Activated CD4-positive, alpha-beta memory T cell treated with anti-CD3 and anti-CD28 coated beads, Interleukin-2, amount 10 ng/mL, durations not matched to agents 7 days and 5 days (primary cell): ENCODE data around the gene ARL10. TPM values are rescaled to one million over a fixed set of nuclear protein-coding genes. Genes with fewer than 3 reads are reported as not detected.

ENCODE experiments used
- CTCF ChIA-PET: fragments of 350-600 bp; sonication (Branson Sonifier 250); formaldehyde crosslinking; loops from one replicate; lab custom pipeline; 2021; ENCODE audit warnings: antibody characterized with exemption, inconsistent platforms; lab: Charles Lee
- POLR2A ChIA-PET: fragments of 350-600 bp; sonication (Branson Sonifier 250); formaldehyde crosslinking; loops from one replicate; lab custom pipeline; 2021; ENCODE audit warnings: antibody characterized with exemption; lab: Charles Lee
- DNase-seq: peaks from one replicate; pipeline ENCODE4 v3.0.0-alpha.2; 2020
- H3K27ac Mint-ChIP-seq: one replicate; pipeline ENCODE4 v1.8.0; 2021; ENCODE audit warnings: mild to moderate bottlenecking, mixed read lengths
- H3K27me3 Mint-ChIP-seq: one replicate; pipeline ENCODE4 v1.8.0; 2021; ENCODE audit warnings: mixed read lengths
- H3K36me3 Mint-ChIP-seq: one replicate; pipeline ENCODE4 v1.8.0; 2021; ENCODE audit warnings: low read depth, mixed read lengths
- H3K4me1 Mint-ChIP-seq: one replicate; pipeline ENCODE4 v1.8.0; 2021; ENCODE audit warnings: mixed read lengths
- H3K4me3 Mint-ChIP-seq: one replicate; pipeline ENCODE4 v1.8.0; 2021; ENCODE audit warnings: mild to moderate bottlenecking, mixed read lengths
- H3K9me3 Mint-ChIP-seq: one replicate; pipeline ENCODE4 v1.8.0; 2021; ENCODE audit warnings: mixed read lengths
- total RNA-seq, 2 experiments: library from RNA; stranded (reverse); gene quantifications; one replicate each; pipeline ENCODE4 v1.2.3, GENCODE V29; 2021

Gene ARL10
- total RNA-seq, 2 experiments from 2014 or later, result 6.5 TPM

- Mint-ChIP-seq H3K4me3 (no peak overlapping the region), H3K4me1 (peaks cover 18% of the 10 kb centered on the region)
These were observed 3.4 kb downstream of the ARL10 start for GRCh38 chr5:176368726-176369125.

GRCh38 chr5:176369934-176370711 lies 4.8 kb downstream of the ARL10 start:
- peaks cover 8% of the 10 kb centered on the region for H3K36me3 Mint-ChIP-seq
- H3K4me3 Mint-ChIP-seq, result no peak overlapping the region
- peaks cover 14% of the 10 kb centered on the region for H3K4me1 Mint-ChIP-seq
- no peak overlapping the region for H3K27ac Mint-ChIP-seq
- H3K27me3 Mint-ChIP-seq, result peaks cover 2% of the 10 kb centered on the region
- POLR2A ChIA-PET, result interaction anchor here (1.0 to 1.5 kb wide), 3 partner anchors 8 to 18 kb away, joined by 3 to 6 read pairs (median 4); no protein-coding TSS in a partner anchor
- H3K9me3 Mint-ChIP-seq, result no peaks in the 10 kb centered on the region
- CTCF ChIA-PET, result interaction anchor here (0.7 kb wide), 1 partner anchor 76 kb away, joined by 3 read pairs; no protein-coding TSS in a partner anchor
- DNase-seq, result no peak

More at GRCh38 chr5:176368726-176369125, 3.4 kb downstream of the ARL10 start:
- CTCF ChIA-PET, result no interaction called here
- Mint-ChIP-seq H3K27ac (no peak overlapping the region), H3K9me3 (no peaks in the 10 kb centered on the region), H3K36me3 (peaks cover 8% of the 10 kb centered on the region), H3K27me3 (peaks cover 2% of the 10 kb centered on the region)
- POLR2A ChIA-PET, result interaction anchor here (1.1 to 1.2 kb wide), 2 partner anchors 17 to 175 kb away, joined by 3 read pairs; no protein-coding TSS in a partner anchor
- DNase-seq, result no peak

GRCh38 chr5:176371621-176372539 lies 6.6 kb downstream of the ARL10 start:
- Mint-ChIP-seq H3K4me3 (no peak overlapping the region), H3K36me3 (peaks cover 8% of the 10 kb centered on the region), H3K27ac (no peak overlapping the region), H3K27me3 (peaks cover 2% of the 10 kb centered on the region), H3K9me3 (no peaks in the 10 kb centered on the region), H3K4me1 (peaks cover 9% of the 10 kb centered on the region)
- ChIA-PET POLR2A (no interaction called here), CTCF (no interaction called here)
- no peak for DNase-seq

- H3K9me3 Mint-ChIP-seq, result no peaks in the 10 kb centered on the region
- no peak overlapping the region for H3K4me3 Mint-ChIP-seq
- CTCF ChIA-PET, result no interaction called here
- H3K27ac Mint-ChIP-seq, result no peak overlapping the region
- no peaks in the 10 kb centered on the region for H3K36me3 Mint-ChIP-seq
- DNase-seq, result no peak
- no peaks in the 10 kb centered on the region for H3K4me1 Mint-ChIP-seq
- POLR2A ChIA-PET, result no interaction called here
- no peaks in the 10 kb centered on the region for H3K27me3 Mint-ChIP-seq
These were observed 8.0 kb downstream of the ARL10 start for GRCh38 chr5:176373100-176373818.

- Mint-ChIP-seq H3K4me3 (no peak overlapping the region), H3K9me3 (no peaks in the 10 kb centered on the region), H3K27ac (no peak overlapping the region), H3K27me3 (no peaks in the 10 kb centered on the region), H3K4me1 (no peaks in the 10 kb centered on the region), H3K36me3 (peaks cover 39% of the 10 kb centered on the region)
- POLR2A ChIA-PET, result interaction anchor here (1.2 kb wide), 1 partner anchor 10 kb away, joined by 6 read pairs; no protein-coding TSS in a partner anchor
- no peak for DNase-seq
- CTCF ChIA-PET, result interaction anchor here (1.2 kb wide), 1 partner anchor 18 kb away, joined by 3 read pairs; the partner anchor contains the start of gene KIAA1191
These were observed 14.6 kb downstream of the ARL10 start for GRCh38 chr5:176379881-176380280.

- POLR2A ChIA-PET, result no interaction called here
These were observed 16.1 kb downstream of the ARL10 start for GRCh38 chr5:176381423-176381822.

GRCh38 chr5:176381979-176382378 lies 16.7 kb downstream of the ARL10 start:
- ChIA-PET POLR2A (no interaction called here), CTCF (no interaction called here)
- H3K27ac Mint-ChIP-seq, result no peak overlapping the region
- no peak overlapping the region for H3K4me3 Mint-ChIP-seq
- peaks cover 14% of the 10 kb centered on the region for H3K4me1 Mint-ChIP-seq
- peaks cover 56% of the 10 kb centered on the region for H3K36me3 Mint-ChIP-seq
- no peak for DNase-seq
- H3K27me3 Mint-ChIP-seq, result no peaks in the 10 kb centered on the region
- H3K9me3 Mint-ChIP-seq, result no peaks in the 10 kb centered on the region

More at GRCh38 chr5:176381423-176381822, 16.1 kb downstream of the ARL10 start:
- no peak for DNase-seq
- Mint-ChIP-seq H3K4me1 (peaks cover 9% of the 10 kb centered on the region), H3K9me3 (no peaks in the 10 kb centered on the region), H3K4me3 (no peak overlapping the region), H3K27ac (no peak overlapping the region), H3K27me3 (no peaks in the 10 kb centered on the region), H3K36me3 (peaks cover 51% of the 10 kb centered on the region)
- CTCF ChIA-PET, result interaction anchor here (1.0 kb wide), 1 partner anchor 21 kb away, joined by 3 read pairs; no protein-coding TSS in a partner anchor

GRCh38 chr5:176382721-176383120 lies 17.4 kb downstream of the ARL10 start:
- ChIA-PET POLR2A (no interaction called here), CTCF (no interaction called here)

GRCh38 chr5:176383248-176383905 lies 18.1 kb downstream of the ARL10 start:
- Mint-ChIP-seq H3K4me3 (no peak overlapping the region), H3K27me3 (no peaks in the 10 kb centered on the region), H3K9me3 (no peaks in the 10 kb centered on the region), H3K36me3 (peaks cover 62% of the 10 kb centered on the region), H3K27ac (no peak overlapping the region), H3K4me1 (peaks cover 24% of the 10 kb centered on the region)
- DNase-seq, result no peak
- ChIA-PET CTCF (no interaction called here), POLR2A (interaction anchor here (6.9 kb wide), 1 partner anchor 22 kb away, joined by 62 read pairs; the partner anchor contains the start of gene KIAA1191)

More at GRCh38 chr5:176382721-176383120, 17.4 kb downstream of the ARL10 start:
- Mint-ChIP-seq H3K9me3 (no peaks in the 10 kb centered on the region), H3K4me1 (peaks cover 21% of the 10 kb centered on the region), H3K4me3 (no peak overlapping the region), H3K27me3 (no peaks in the 10 kb centered on the region), H3K27ac (no peak overlapping the region), H3K36me3 (peaks cover 59% of the 10 kb centered on the region)
- DNase-seq, result no peak

- Mint-ChIP-seq H3K27me3 (no peaks in the 10 kb centered on the region), H3K9me3 (no peaks in the 10 kb centered on the region), H3K36me3 (peaks cover 62% of the 10 kb centered on the region), H3K4me1 (peaks cover 24% of the 10 kb centered on the region), H3K27ac (no peak overlapping the region), H3K4me3 (no peak overlapping the region)
- CTCF ChIA-PET, result no interaction called here
- POLR2A ChIA-PET, result interaction anchor here (6.9 kb wide), 1 partner anchor 23 kb away, joined by 62 read pairs; the partner anchor contains the start of gene KIAA1191
- no peak for DNase-seq
These were observed 18.7 kb downstream of the ARL10 start for GRCh38 chr5:176383961-176384360.

- H3K36me3 Mint-ChIP-seq, result peaks cover 62% of the 10 kb centered on the region
- peaks cover 24% of the 10 kb centered on the region for H3K4me1 Mint-ChIP-seq
- H3K27me3 Mint-ChIP-seq, result no peaks in the 10 kb centered on the region
- H3K9me3 Mint-ChIP-seq, result no peaks in the 10 kb centered on the region
- no peak for DNase-seq
- no peak overlapping the region for H3K4me3 Mint-ChIP-seq
- H3K27ac Mint-ChIP-seq, result no peak overlapping the region
- CTCF ChIA-PET, result no interaction called here
- POLR2A ChIA-PET, result interaction anchor here (1.3 to 6.9 kb wide), 2 partner anchors 16 to 23 kb away, joined by 3 to 62 read pairs; partner anchors contain the start of gene KIAA1191
These were observed 19.2 kb downstream of the ARL10 start for GRCh38 chr5:176384366-176384930.
